ES-I3 (cell line): ENCODE results near the gene AMPH.
"Not testable (repeated sequence)": the region's sequence is repeated elsewhere in the genome, so short reads cannot be mapped to it uniquely, and the experiment has no call there.

Experiments used
- H3K36me3 ChIP-seq: 2 replicates; pipeline ENCODE4 v1.6.1; 2013; ENCODE audit warnings: mild to moderate bottlenecking, low read length, control low read depth, moderate library complexity; ENCODE audit not compliant: insufficient read depth
- H3K4me1 ChIP-seq: 2 replicates; pipeline ENCODE4 v1.6.1; 2013; ENCODE audit warnings: mild to moderate bottlenecking, control low read depth, low read length; ENCODE audit not compliant: insufficient read depth
- H3K9ac ChIP-seq: 2 replicates; pipeline ENCODE4 v1.6.1; 2013; ENCODE audit warnings: low read depth, mild to moderate bottlenecking, low read length, moderate library complexity
- H3K9me3 ChIP-seq: 2 replicates; pipeline ENCODE4 v1.6.1; 2013; ENCODE audit warnings: mild to moderate bottlenecking, low read length, moderate library complexity; ENCODE audit not compliant: control insufficient read depth, insufficient read depth

AMPH gene

GRCh38 chr7:38339953-38340819, 291.0 kb downstream of the AMPH start:
- Histone ChIP-seq H3K4me1 (no peaks in the 10 kb centered on the region), H3K9ac (no peak overlapping the region), H3K36me3 (no peaks in the 10 kb centered on the region; the same call in 1 of the 2 replicates), H3K9me3 (no peaks in the 10 kb centered on the region)

- not testable (repeated sequence) for H3K9ac ChIP-seq, H3K36me3 ChIP-seq, H3K4me1 ChIP-seq, H3K9me3 ChIP-seq
Measured at GRCh38 chr7:38336148-38336515, 295.0 kb downstream of the AMPH start.

GRCh38 chr7:38335492-38336147, 295.6 kb downstream of the AMPH start:
- no peaks in the 10 kb centered on the region; the same call in 1 of the 2 replicates for H3K36me3 ChIP-seq
- no peaks in the 10 kb centered on the region for H3K9me3 ChIP-seq
- H3K9ac ChIP-seq = no peak overlapping the region
- peaks cover 9% of the 10 kb centered on the region; the same call in 1 of the 2 replicates for H3K4me1 ChIP-seq

- no peaks in the 10 kb centered on the region; the same call in 1 of the 2 replicates for H3K36me3 ChIP-seq
- H3K9me3 ChIP-seq = no peaks in the 10 kb centered on the region
- peaks cover 9% of the 10 kb centered on the region; the same call in 1 of the 2 replicates for H3K4me1 ChIP-seq
- no peak overlapping the region for H3K9ac ChIP-seq
Measured at GRCh38 chr7:38335128-38335491, 296.1 kb downstream of the AMPH start.

- peaks cover 9% of the 10 kb centered on the region; the same call in 1 of the 2 replicates for H3K4me1 ChIP-seq
- H3K36me3 ChIP-seq = no peaks in the 10 kb centered on the region; the same call in 1 of the 2 replicates
- H3K9me3 ChIP-seq = no peaks in the 10 kb centered on the region
- H3K9ac ChIP-seq = no peak overlapping the region
Measured at GRCh38 chr7:38334163-38334562, 297.0 kb downstream of the AMPH start.
